GM19035 (cell line): ENCODE data around the gene SLC2A2.

Experiments used
- ATAC-seq: cut with Tn5 transposase; IDR thresholded peaks from one replicate; pipeline ENCODE4 v1.9.1; 2021; ENCODE audit not compliant: unreplicated experiment

Gene SLC2A2

DNA sequence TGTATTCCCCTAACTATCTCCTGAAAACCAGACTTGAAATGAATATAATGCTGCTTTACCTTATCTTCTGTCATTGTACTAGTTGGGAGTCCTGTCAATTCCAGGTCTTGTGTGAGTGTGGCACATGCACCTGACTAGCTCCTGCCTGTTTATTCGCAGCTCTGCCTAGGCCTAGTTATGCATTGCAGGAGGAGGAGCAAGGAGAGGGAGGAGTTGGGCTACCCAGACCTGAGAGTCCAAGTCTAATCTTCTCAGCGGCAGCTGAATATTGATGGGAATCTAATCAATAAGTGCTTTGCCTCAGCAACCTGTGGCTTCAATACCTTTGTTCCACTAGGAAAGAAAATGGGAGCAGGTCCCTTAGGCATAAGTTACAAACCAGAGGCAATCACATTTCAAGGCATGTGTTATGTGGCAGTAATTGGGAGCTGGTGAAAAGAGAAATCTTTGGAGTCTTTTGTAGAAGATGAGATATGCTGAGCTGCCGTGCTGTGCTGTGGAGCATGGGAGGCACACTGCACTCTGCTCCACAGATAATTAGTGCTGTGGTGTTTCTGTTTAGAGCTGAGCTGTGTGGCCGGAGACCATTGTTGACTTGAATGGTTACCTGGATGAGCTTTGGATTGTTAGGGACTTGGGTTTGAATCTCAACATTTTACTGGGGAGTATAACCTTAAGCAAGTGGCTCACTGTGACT is at the start of gene SLC2A2:
TSS of gene SLC2A2 (minus strand) at position 124 of the 697 bp plus-strand sequence. CDS start at position 74, 50 bp downstream.
- ATAC-seq: no peak

GRCh38 chr3:171072432-171072831 is 45.9 kb upstream of the SLC2A2 start:
- no peak for ATAC-seq

DNA sequence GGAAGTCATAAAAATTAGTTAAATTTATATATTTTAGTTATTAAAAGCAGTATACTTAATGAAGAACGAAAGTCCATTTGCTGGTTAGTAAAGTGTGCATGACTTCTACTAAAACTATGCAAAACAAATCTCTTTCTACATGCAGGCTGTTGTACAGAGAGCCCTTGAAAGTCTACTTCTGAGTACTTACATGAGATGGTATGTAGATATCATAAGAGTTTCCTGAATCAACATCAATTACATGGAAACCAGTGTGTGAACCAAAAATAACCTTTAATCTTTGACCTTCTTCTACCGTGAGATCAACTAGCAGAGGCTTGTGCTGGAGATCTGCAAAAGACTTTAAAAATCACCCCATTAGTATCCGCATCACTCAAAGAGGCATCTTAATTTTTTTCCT is 42.1 kb upstream of the SLC2A2 start:
- ATAC-seq: no peak

- ATAC-seq: no peak
Measured at GRCh38 chr3:171066206-171066605, 39.7 kb upstream of the SLC2A2 start.

DNA sequence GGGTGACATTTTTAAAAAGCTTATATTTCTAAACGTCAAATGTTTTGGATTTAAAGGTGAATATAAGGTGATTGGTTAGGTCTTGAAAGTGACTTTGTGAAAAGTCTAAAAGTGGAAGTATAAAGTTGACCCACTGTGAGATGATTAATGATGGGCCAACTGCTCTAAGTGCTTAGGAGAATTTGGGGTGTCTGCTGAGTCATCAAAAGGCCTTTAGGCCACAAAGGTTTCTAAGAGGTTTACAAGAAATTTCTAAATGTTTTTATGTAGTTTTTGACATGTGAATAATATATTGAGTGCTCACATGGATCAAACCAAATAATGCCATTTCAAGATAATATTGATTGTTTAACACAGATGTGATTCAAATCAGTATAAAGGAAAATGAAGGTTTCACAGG is 39.2 kb upstream of the SLC2A2 start:
- ATAC-seq: no peak

DNA sequence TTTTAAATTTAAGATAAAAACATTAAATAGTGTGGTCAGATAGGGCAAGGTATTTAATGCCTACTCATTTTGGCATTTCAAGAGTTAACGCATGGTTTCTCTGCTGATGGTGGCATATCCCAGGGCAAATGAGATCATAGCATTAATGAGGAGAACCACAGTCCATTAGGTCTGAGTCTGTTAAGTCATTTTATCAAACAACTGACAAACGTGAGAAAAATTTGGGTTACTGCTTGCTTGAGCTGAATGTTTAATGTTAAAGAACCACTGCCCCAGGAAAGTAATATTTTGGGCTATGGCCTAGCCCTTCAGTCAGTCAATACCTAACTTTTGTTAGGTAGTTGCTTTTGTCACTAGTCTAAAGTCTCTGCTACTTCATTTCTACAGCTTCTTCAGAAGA is 37.9 kb upstream of the SLC2A2 start:
- ATAC-seq: no peak

DNA sequence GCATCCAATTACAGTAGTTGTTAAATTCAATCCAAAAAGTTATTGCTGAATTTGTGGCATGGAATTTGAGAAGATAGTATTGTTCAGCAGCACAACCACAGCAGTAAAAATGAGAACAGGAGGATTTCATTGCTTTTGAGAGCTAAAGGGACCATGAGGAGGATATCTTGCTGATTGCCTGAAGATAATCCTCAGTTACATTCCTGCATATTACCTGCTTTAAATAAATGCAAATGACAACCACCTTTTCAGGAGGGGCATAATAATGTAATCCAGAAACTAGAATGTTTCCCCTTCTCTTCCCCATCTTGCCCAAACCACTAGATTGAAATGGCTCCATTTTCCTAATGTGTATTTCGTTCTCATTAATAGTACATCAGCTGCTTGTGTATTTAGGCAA is 35.2 kb upstream of the SLC2A2 start:
- ATAC-seq: no peak

DNA sequence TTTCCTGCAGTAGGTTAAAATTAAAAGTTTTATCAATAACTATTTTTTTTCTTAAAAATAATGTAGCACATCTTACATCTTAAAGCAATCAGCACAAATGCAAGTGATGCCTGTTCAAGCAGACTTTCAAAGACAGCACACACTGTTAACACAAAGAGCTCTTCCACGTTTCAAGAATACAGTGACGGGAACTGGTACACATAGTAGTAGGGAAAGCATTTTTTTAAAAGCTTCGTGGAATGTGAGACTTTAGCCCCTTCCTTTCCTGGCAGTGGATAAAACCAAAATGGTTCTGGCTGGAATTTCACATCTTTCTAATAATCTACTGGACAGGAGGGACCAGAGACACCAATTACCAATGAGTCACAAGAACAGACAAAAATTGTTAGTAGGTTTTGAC is 33.5 kb upstream of the SLC2A2 start:
- ATAC-seq: no peak

GRCh38 chr3:171058873-171059603 is 32.5 kb upstream of the SLC2A2 start:
- no peak for ATAC-seq

DNA sequence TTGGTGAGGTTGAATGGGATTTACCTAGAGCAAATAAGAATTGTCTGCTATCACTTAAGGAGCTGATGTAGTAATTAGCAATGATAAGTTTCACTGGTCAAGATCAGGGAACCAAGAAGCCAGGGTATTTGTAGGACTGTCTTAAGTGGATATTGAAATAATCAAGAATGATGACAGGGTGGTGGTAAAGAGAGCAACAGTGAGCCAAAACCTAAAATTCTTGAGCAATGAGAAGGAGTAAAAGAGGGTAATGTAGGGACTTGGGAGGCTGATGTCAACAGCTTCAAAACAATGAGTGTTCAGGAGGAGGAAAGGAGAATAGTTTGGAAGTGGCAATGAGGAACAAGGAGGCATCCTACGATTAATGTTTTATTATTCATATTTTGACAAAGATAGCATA is 31.5 kb upstream of the SLC2A2 start:
- ATAC-seq: no peak

DNA sequence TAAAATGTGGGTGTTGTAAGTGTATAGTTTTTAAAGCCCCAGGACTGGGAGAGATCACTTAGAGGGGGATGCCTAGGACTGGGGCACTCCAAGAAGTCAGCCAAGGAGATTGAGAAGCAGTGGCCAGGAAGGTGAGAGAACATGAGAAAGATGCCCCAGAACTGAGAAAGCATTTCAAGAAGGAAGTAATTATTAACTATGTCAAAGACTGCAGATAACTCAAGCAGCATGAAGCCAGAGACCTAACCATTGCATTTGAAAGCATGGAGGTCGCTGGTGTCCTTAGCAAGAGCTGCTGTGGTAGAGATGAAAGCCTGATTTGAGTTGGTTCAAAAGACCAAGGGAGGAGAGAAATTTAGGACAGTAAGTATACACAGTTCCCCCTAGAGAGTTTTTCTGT is 30.6 kb upstream of the SLC2A2 start:
- ATAC-seq: no peak

DNA sequence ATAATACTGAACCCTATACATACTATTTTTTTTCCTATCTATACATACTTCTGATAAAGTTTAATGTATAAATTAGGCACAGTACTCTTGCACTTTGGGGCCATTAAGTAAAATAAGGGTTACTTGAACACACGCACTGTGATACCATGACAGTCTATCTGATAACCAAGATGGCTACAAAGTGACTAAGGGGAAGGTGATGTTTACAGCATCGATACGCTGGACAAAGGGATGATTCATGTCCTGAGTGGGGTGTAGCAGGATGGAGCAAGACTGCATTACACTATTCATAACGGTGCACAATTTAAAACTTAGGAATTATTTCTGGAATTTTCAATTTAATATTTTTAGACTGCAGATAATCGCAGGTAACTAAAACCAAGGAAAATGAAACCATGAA is 30.0 kb upstream of the SLC2A2 start:
- no peak for ATAC-seq

DNA sequence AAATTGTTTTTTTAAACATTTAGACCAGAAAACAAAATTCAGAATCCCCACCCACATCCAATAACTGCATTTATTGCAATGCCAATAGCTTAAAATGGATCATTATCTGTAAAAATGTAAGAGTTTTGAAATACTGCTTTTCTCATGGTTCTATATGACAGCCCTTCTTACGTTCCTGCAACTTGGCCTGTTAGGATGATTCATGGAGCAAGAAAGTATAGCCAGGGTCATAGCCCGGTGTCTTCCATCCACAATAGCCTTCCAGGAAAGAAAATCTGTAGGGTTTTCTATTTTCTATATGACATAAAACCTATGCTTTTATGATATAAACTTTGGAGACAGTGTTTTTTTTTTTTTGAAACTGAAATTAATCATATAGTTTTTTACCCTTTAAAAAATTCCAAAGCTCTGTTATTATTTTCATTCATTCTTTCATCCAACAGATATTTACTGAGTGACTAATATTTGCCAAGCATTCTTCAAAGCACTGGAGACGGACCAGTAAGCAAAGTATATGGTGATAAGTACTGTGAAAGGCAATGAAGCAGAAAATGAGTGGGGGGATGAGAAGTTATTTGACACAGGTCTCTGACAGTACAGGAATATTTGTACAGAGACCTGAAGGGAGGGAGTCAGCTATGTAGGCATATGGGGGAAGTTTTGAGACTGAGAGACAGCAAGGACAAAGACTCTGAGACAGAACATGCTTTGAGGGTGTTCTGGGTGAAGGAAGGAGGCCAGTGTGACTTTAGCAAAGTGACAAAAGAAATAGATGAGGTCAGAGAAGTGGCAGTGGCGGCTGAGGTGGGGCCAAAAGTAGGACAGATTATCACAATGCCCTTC is 29.0 kb upstream of the SLC2A2 start:
- ATAC-seq: no peak

DNA sequence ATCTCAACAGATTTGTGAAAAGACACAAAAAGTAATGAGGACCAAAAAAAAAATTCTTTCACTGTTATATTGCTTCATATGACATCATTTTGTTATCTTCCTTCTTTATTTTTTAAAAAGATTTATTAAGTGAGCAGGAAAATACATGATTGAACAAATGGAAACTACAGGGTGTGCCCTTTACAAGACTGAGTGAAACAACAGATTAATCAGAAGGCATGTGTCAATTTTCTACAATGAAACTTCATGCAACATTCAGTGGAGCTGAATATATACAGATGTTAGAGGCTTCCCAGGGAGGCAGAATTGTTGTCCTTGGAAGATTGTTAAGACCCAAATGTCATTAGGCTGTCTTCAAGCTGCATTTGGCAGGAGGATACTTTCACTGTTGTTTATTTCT is 28.4 kb upstream of the SLC2A2 start:
- no peak for ATAC-seq

GRCh38 chr3:171054231-171054630 is 27.7 kb upstream of the SLC2A2 start:
- no peak for ATAC-seq

DNA sequence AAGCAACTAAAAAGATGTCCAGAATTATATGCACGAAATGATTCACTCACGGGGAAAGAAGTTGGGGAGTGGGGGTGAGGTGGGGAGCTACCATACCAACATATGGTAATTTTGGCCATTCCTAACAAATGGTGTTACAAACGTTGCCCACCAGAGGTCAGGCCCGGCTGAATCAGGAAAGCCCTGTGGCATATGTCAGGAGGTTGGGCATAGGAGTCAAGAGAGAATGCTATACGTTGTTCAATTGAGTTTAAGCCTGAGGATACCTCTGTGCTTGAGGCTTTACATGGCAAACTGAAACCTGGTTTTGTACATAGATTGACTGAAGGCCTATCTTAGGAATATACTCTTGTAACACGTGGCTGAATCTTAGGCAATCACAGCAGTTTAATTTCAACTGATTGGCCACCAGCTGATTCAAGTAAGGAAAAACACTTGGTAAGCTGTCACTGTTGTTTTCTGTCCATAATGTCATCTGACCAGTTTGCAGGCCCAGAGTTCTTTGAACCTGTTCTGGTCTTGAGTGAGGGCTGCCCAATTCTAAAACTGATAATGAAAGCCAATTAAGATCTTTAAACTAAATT is 23.4 kb upstream of the SLC2A2 start:
- peak; percentile 91 for ATAC-seq

DNA sequence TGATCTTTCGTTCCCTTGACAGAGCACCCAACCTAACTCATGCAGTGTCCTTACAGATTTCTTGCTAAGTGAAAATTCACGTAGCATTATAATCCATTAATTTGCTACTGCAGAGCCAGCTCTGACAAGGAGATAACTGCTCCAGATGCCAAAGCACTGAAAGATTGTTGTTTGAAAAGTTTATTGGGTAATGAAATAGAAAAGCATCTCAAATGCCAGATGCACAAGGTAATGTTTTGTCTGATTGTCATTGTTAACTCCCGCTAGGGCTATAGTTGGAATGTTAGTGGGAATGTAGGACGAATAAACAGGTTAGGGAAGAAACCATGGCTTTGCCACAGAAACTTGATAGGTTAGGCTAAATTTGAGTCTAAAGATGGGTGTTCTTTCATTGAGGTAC is 20.2 kb upstream of the SLC2A2 start:
- ATAC-seq: no peak

GRCh38 chr3:171044835-171045793 is 18.6 kb upstream of the SLC2A2 start:
- no peak for ATAC-seq

- ATAC-seq: no peak
Measured at GRCh38 chr3:171044384-171044783, 17.9 kb upstream of the SLC2A2 start.

DNA sequence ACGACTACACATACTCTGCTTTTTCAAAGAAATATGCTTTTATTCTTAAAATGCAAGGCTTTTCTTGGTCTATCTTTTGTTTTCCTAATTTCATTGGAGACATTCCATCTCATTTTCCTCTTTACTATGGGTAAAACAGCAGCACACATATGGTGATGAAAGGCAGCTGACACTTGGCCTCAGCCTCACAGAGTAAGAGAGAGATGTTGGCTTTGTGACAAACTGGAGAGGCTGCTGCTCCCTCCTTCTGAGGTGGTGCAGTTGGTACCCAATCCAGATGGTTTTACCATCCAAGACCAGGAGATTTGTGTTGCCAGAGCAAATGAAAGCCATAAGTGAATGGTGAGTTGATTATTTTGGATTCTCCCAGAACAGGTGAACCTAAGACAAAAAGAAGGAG is 13.2 kb upstream of the SLC2A2 start:
- no peak for ATAC-seq
